GM23338 (cell line): ENCODE results near the gene ATR. TPM values are rescaled to one million over a fixed set of nuclear protein-coding genes. Genes with fewer than 3 reads are reported as not detected.

Source experiments
- ATAC-seq: fragments of 200-7000 bp; cut with Tn5 transposase; 3 replicates; pipeline ENCODE4 v1.9.1; 2020
- DNase-seq: peaks from one replicate; pipeline ENCODE4 v3.0.0-alpha.2; 2015; ENCODE audit warnings: low spot score
- H2AFZ ChIP-seq: fragments of 200-600 bp; sonication (generic); 2 replicates; pipeline ENCODE4 v1.8.0; 2016; ENCODE audit warnings: antibody characterized with exemption, mild to moderate bottlenecking, moderate library complexity
- H3F3A ChIP-seq: fragments of 200-600 bp; sonication (generic); replicated peaks from 2 replicates; pipeline ENCODE4 v1.8.0; 2017; ENCODE audit warnings: antibody characterized with exemption, mixed run types, low read depth
- H3K27ac ChIP-seq: fragments of 200-600 bp; sonication (generic); 2 replicates; pipeline ENCODE4 v1.6.1; 2016; ENCODE audit warnings: low read depth
- H3K27me3 ChIP-seq: fragments of 200-600 bp; sonication (generic); 2 replicates; pipeline ENCODE4 v1.8.0; 2016; ENCODE audit warnings: mild to moderate bottlenecking, mixed run types, moderate library complexity; ENCODE audit not compliant: insufficient read depth
- H3K36me3 ChIP-seq: fragments of 200-600 bp; sonication (generic); 2 replicates; pipeline ENCODE4 v1.8.0; 2016; ENCODE audit warnings: mild to moderate bottlenecking; ENCODE audit not compliant: insufficient read depth
- H3K4me1 ChIP-seq: fragments of 200-600 bp; sonication (generic); 2 replicates; pipeline ENCODE4 v1.8.0; 2016; ENCODE audit warnings: mild to moderate bottlenecking, moderate library complexity; ENCODE audit not compliant: insufficient read depth
- H3K4me2 ChIP-seq: fragments of 200-600 bp; sonication (generic); 2 replicates; pipeline ENCODE4 v1.7.1; 2017; ENCODE audit warnings: mixed run types
- H3K4me3 ChIP-seq: fragments of 200-600 bp; sonication (generic); 2 replicates; pipeline ENCODE4 v1.6.1; 2016; ENCODE audit warnings: mixed run types
- H3K79me2 ChIP-seq: fragments of 200-600 bp; sonication (generic); replicated peaks from 2 replicates; pipeline ENCODE4 v1.8.0; 2017; ENCODE audit warnings: mild to moderate bottlenecking; ENCODE audit not compliant: insufficient read depth
- H3K9me2 ChIP-seq: fragments of 200-600 bp; sonication (generic); 2 replicates; pipeline ENCODE4 v1.8.0; 2017; ENCODE audit not compliant: insufficient read depth
- H4K20me1 ChIP-seq: fragments of 200-600 bp; sonication (generic); replicated peaks from 2 replicates; pipeline ENCODE4 v1.8.0; 2017; ENCODE audit warnings: mild to moderate bottlenecking; ENCODE audit not compliant: insufficient read depth
- H3K27ac Mint-ChIP-seq: 2 replicates; pipeline ENCODE4 v1.8.0; 2020; ENCODE audit warnings: inconsistent platforms, mild to moderate bottlenecking, moderate library complexity, mixed read lengths
- H3K27me3 Mint-ChIP-seq: 3 replicates; pipeline ENCODE4 v1.8.0; 2022; ENCODE audit warnings: low read depth, mild to moderate bottlenecking, moderate library complexity, mixed read lengths, inconsistent platforms; ENCODE audit not compliant: insufficient read depth, poor library complexity
- H3K36me3 Mint-ChIP-seq: 3 replicates; pipeline ENCODE4 v1.8.0; 2021; ENCODE audit warnings: low read depth, mild to moderate bottlenecking, inconsistent platforms, moderate library complexity, mixed read lengths
- H3K4me1 Mint-ChIP-seq: 3 replicates; pipeline ENCODE4 v1.8.0; 2020; ENCODE audit warnings: mild to moderate bottlenecking, inconsistent platforms, mixed read lengths
- H3K4me3 Mint-ChIP-seq: 3 replicates; pipeline ENCODE4 v1.8.0; 2021; ENCODE audit warnings: moderate library complexity, mild to moderate bottlenecking, inconsistent platforms, mixed read lengths
- H3K9me3 Mint-ChIP-seq: 3 replicates; pipeline ENCODE4 v1.8.0; 2020; ENCODE audit warnings: moderate library complexity, mild to moderate bottlenecking, inconsistent platforms, mixed read lengths
- CTCF ChIP-seq, 2 experiments: fragments of 200-600 bp in 1 of 2; sonication (generic) in 1 of 2; conservative IDR thresholded peaks; 2 replicates each; pipeline versions ENCODE4 v1.5.1 to v1.6.1; 2016 to 2017; ENCODE audit warnings: antibody characterized with exemption in 2 of 2, low read depth in 2 of 2, mild to moderate bottlenecking in 2 of 2, moderate library complexity in 1 of 2
- EZH2 ChIP-seq: fragments of 200-600 bp; sonication (generic); IDR thresholded peaks from one replicate; pipeline ENCODE4 v1.8.0; 2017; ENCODE audit warnings: antibody characterized with exemption, mild to moderate bottlenecking, low read depth; ENCODE audit not compliant: unreplicated experiment
- JUNB ChIP-seq: IDR thresholded peaks from one replicate; pipeline ENCODE4 v1.6.1; 2016; ENCODE audit warnings: antibody characterized with exemption; ENCODE audit not compliant: unreplicated experiment
- NANOG ChIP-seq: IDR thresholded peaks from 2 replicates; pipeline ENCODE4 v1.6.1; 2016; ENCODE audit warnings: antibody characterized with exemption, borderline replicate concordance
- POLR2AphosphoS5 ChIP-seq: IDR thresholded peaks from 2 replicates; pipeline ENCODE4 v1.6.1; 2016; ENCODE audit warnings: antibody characterized with exemption, low read depth
- STAT1 ChIP-seq: IDR thresholded peaks from one replicate; pipeline ENCODE4 v1.6.1; 2016; ENCODE audit warnings: antibody characterized with exemption; ENCODE audit not compliant: unreplicated experiment
- ZNF114 ChIP-seq: fragments of 250-450 bp; sonication (Bioruptor Pico); IDR thresholded peaks from 2 replicates; pipeline ENCODE4 v1.5.0; 2020; ENCODE audit warnings: mild to moderate bottlenecking, moderate library complexity
- polyA plus RNA-seq: library from polyadenylated mRNA; unstranded; fragments of >200 nt; fragmentation: Nextera tagmentation; extraction: Ambion mirVana; gene quantifications from 2 replicates; pipeline ENCODE4 v1.2.1, GENCODE V29; 2016
- total RNA-seq: library from RNA; depleted of rRNA; stranded (reverse); fragments of >200 nt; shearing (Covaris generic); gene quantifications from 2 replicates; pipeline ENCODE4 v1.2.3, GENCODE V29; 2014
- TF ChIP-seq, protein P1 (sequence below): IDR thresholded peaks from one replicate; pipeline ENCODE4 v1.6.1; 2018; ENCODE audit warnings: antibody characterized with exemption; ENCODE audit not compliant: unreplicated experiment

ATR gene
- total and polyA plus RNA-seq, 2 experiments from 2014 or later, result 29.7 to 39.1 TPM

- H3K9me2 ChIP-seq, result peaks cover 5% of the 10 kb centered on the region; the same call in 1 of the 2 replicates
- H3K36me3 Mint-ChIP-seq, result peaks cover 18% of the 10 kb centered on the region
- no peak overlapping the region for H3K27ac ChIP-seq
- no peaks in the 10 kb centered on the region for H4K20me1 ChIP-seq
- H3K4me3 ChIP-seq, result no peak overlapping the region
- no peaks in the 10 kb centered on the region for H3F3A ChIP-seq
- ATAC-seq (no peak), DNase-seq (no peak)
- no peaks in the 10 kb centered on the region for H3K4me1 Mint-ChIP-seq
- no peaks in the 10 kb centered on the region for H3K79me2 ChIP-seq
- no peak overlapping the region for H2AFZ ChIP-seq
- H3K4me3 Mint-ChIP-seq, result no peak overlapping the region
- no peak overlapping the region for H3K4me2 ChIP-seq
- H3K27me3 Mint-ChIP-seq, result peaks cover 2% of the 10 kb centered on the region
- no peak overlapping the region for H3K27ac Mint-ChIP-seq
- H3K36me3 ChIP-seq, result no peaks in the 10 kb centered on the region
- no peak for TF ChIP-seq JUNB
- no peaks in the 10 kb centered on the region for H3K4me1 ChIP-seq
- H3K27me3 ChIP-seq, result no peaks in the 10 kb centered on the region
- H3K9me3 Mint-ChIP-seq, result no peaks in the 10 kb centered on the region; the same call in 2 of the 3 replicates
Observed at GRCh38 chr3:142497729-142498128, 80.8 kb downstream of the ATR start.

GRCh38 chr3:142495103-142495502 lies 83.4 kb downstream of the ATR start:
- no peak for DNase-seq
- Histone ChIP-seq H3K4me1 (no peaks in the 10 kb centered on the region), H3K36me3 (no peaks in the 10 kb centered on the region), H4K20me1 (no peaks in the 10 kb centered on the region), H3F3A (no peaks in the 10 kb centered on the region), H3K27me3 (no peaks in the 10 kb centered on the region), H3K9me2 (no peaks in the 10 kb centered on the region), H3K4me3 (no peak overlapping the region), H3K4me2 (no peak overlapping the region), H3K79me2 (no peaks in the 10 kb centered on the region), H2AFZ (no peak overlapping the region), H3K27ac (no peak overlapping the region)
- Mint-ChIP-seq H3K36me3 (peaks cover 15% of the 10 kb centered on the region; the same call in 2 of the 3 replicates), H3K27ac (no peak overlapping the region), H3K4me1 (no peaks in the 10 kb centered on the region), H3K27me3 (peaks cover 2% of the 10 kb centered on the region), H3K9me3 (no peaks in the 10 kb centered on the region), H3K4me3 (no peak overlapping the region)
- TF ChIP-seq STAT1, result no peak
- TF ChIP-seq NANOG, result no peak
- no peak for TF ChIP-seq EZH2
- TF ChIP-seq POLR2AphosphoS5, result no peak
- no peak for TF ChIP-seq CTCF (conservative IDR thresholded peaks at IDR 0.05; ENCODE audit: low read depth in 2 of 2)
- ATAC-seq, result no peak

GRCh38 chr3:142492184-142492583 lies 86.3 kb downstream of the ATR start:
- H3K27ac ChIP-seq, result no peak overlapping the region
- H3K79me2 ChIP-seq, result no peaks in the 10 kb centered on the region
- H3K27me3 Mint-ChIP-seq, result peaks cover 2% of the 10 kb centered on the region
- no peaks in the 10 kb centered on the region for H3K9me3 Mint-ChIP-seq
- H3K36me3 ChIP-seq, result no peaks in the 10 kb centered on the region; the same call in 1 of the 2 replicates
- no peaks in the 10 kb centered on the region for H3K9me2 ChIP-seq
- H3F3A ChIP-seq, result no peaks in the 10 kb centered on the region
- no peak overlapping the region for H3K4me3 ChIP-seq
- H3K4me1 Mint-ChIP-seq, result no peaks in the 10 kb centered on the region
- peaks cover 22% of the 10 kb centered on the region for H3K36me3 Mint-ChIP-seq
- H3K4me3 Mint-ChIP-seq, result no peak overlapping the region
- ATAC-seq (no peak), DNase-seq (no peak)
- no peaks in the 10 kb centered on the region for H4K20me1 ChIP-seq
- no peak overlapping the region for H3K27ac Mint-ChIP-seq
- H3K27me3 ChIP-seq, result no peaks in the 10 kb centered on the region
- no peak overlapping the region for H2AFZ ChIP-seq
- H3K4me2 ChIP-seq, result no peak overlapping the region
- H3K4me1 ChIP-seq, result no peaks in the 10 kb centered on the region
- TF ChIP-seq ZNF114 (CRISPR knock-in tag), result no peak
- TF ChIP-seq JUNB, result no peak
- TF ChIP-seq, protein P1, sequence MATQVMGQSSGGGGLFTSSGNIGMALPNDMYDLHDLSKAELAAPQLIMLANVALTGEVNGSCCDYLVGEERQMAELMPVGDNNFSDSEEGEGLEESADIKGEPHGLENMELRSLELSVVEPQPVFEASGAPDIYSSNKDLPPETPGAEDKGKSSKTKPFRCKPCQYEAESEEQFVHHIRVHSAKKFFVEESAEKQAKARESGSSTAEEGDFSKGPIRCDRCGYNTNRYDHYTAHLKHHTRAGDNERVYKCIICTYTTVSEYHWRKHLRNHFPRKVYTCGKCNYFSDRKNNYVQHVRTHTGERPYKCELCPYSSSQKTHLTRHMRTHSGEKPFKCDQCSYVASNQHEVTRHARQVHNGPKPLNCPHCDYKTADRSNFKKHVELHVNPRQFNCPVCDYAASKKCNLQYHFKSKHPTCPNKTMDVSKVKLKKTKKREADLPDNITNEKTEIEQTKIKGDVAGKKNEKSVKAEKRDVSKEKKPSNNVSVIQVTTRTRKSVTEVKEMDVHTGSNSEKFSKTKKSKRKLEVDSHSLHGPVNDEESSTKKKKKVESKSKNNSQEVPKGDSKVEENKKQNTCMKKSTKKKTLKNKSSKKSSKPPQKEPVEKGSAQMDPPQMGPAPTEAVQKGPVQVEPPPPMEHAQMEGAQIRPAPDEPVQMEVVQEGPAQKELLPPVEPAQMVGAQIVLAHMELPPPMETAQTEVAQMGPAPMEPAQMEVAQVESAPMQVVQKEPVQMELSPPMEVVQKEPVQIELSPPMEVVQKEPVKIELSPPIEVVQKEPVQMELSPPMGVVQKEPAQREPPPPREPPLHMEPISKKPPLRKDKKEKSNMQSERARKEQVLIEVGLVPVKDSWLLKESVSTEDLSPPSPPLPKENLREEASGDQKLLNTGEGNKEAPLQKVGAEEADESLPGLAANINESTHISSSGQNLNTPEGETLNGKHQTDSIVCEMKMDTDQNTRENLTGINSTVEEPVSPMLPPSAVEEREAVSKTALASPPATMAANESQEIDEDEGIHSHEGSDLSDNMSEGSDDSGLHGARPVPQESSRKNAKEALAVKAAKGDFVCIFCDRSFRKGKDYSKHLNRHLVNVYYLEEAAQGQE, result no peak
